UCSD-AML1 (cell line): ENCODE results near the gene FNTB.
"Not testable (repeated sequence)": the region's sequence is repeated elsewhere in the genome, so short reads cannot be mapped to it uniquely, and the experiment has no call there.

Experiments
- DNase-seq: peaks from one replicate; lab custom pipeline; 2025; ENCODE audit not compliant: unreplicated experiment; lab: John Stamatoyannopoulos, UW

The FNTB gene

GRCh38 chr14:65011538-65011937, 24.8 kb downstream of the FNTB start:
- no peak for DNase-seq

- no peak for DNase-seq
Measured at GRCh38 chr14:65012353-65012752, 25.7 kb downstream of the FNTB start.

- no peak for DNase-seq
Measured at GRCh38 chr14:65015391-65015790, 28.7 kb downstream of the FNTB start.

GRCh38 chr14:65016471-65016870, 29.8 kb downstream of the FNTB start:
- DNase-seq: no peak

GRCh38 chr14:65019944-65020566, 33.4 kb downstream of the FNTB start:
- DNase-seq: peak; percentile 22

GRCh38 chr14:65024957-65025356, 38.3 kb downstream of the FNTB start:
- no peak for DNase-seq

- DNase-seq: no peak
Measured at GRCh38 chr14:65025818-65026217, 39.1 kb downstream of the FNTB start.

GRCh38 chr14:65026526-65026925, 39.8 kb downstream of the FNTB start:
- no peak for DNase-seq

GRCh38 chr14:65027127-65027799, 40.6 kb downstream of the FNTB start:
- DNase-seq: no peak

GRCh38 chr14:65028937-65029336, 42.2 kb downstream of the FNTB start:
- no peak for DNase-seq

GRCh38 chr14:65031321-65031720, 44.6 kb downstream of the FNTB start:
- DNase-seq: not testable (repeated sequence)

- DNase-seq: no peak
Measured at GRCh38 chr14:65032319-65032718, 45.6 kb downstream of the FNTB start.

- no peak for DNase-seq
Measured at GRCh38 chr14:65033181-65033580, 46.5 kb downstream of the FNTB start.

- DNase-seq: no peak
Measured at GRCh38 chr14:65034021-65034420, 47.3 kb downstream of the FNTB start.

- DNase-seq: no peak
Measured at GRCh38 chr14:65035049-65035448, 48.4 kb downstream of the FNTB start.

- DNase-seq: no peak
Measured at GRCh38 chr14:65038966-65039365, 52.3 kb downstream of the FNTB start.

GRCh38 chr14:65040666-65041433, 54.2 kb downstream of the FNTB start:
- no peak for DNase-seq

GRCh38 chr14:65041434-65041915, 54.8 kb downstream of the FNTB start:
- no peak for DNase-seq

- DNase-seq: peak; percentile 78
Measured at GRCh38 chr14:65042296-65042695, 55.6 kb downstream of the FNTB start.

GRCh38 chr14:65042731-65043372, 56.2 kb downstream of the FNTB start:
- DNase-seq: peak; percentile 78

GRCh38 chr14:65043893-65044595, 57.3 kb downstream of the FNTB start:
- DNase-seq: no peak
